Activated CD8-positive, alpha-beta memory T cell treated with anti-CD3 and anti-CD28 coated beads, Interleukin-2, amount 50 U/mL, for 1 hour (primary cell): ENCODE data around the gene TMEM161B.
"Not testable (repeated sequence)": the region's sequence is repeated elsewhere in the genome, so short reads cannot be mapped to it uniquely, and the experiment has no call there.

Experiments
- DNase-seq: peaks from one replicate; pipeline ENCODE4 v3.0.0-alpha.2; 2020; ENCODE audit errors: extremely low read depth

TMEM161B gene

GRCh38 chr5:88248743-88249540 lies 19.7 kb downstream of the TMEM161B start:
- no peak for DNase-seq

- DNase-seq: no peak
Observed at GRCh38 chr5:88248094-88248493, 20.6 kb downstream of the TMEM161B start.

DNA sequence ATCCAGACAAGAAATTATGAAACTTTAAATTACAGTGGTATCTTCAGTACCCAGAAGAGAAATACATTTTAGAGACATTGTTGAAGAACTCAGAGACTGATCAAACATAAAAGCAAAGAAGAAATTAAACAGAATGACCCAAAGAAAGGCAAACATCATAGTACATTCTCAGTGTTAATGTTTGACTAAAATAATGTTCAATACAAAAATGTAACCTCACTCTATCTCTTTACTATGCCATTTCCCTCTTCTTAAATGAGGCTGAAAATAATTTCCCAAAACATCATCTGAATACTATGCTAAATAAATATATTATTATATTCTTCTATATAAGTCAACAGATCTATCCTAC lies 22.8 kb downstream of the TMEM161B start:
- DNase-seq: no peak

- DNase-seq: no peak
Observed at GRCh38 chr5:88245241-88245892, 23.3 kb downstream of the TMEM161B start.

DNA sequence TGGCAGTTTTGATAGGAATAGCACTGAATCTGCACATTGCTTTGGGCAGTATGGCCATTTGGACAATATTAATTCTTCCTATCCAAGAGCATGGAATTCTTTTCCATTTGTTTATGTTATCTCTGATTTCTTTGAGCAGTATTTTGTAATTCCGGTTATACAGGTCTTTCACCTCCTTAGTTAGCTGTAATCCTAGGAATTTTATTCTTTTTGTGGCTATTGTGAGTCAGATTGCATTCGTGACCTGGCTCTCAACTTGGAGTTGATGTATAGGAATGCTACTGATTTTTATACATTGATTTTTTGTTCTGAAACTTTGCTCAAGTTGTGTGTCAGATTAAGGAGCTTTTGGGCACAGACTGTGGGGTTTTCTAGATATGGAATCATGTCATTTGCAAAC lies 24.0 kb downstream of the TMEM161B start:
- DNase-seq: no peak

DNA sequence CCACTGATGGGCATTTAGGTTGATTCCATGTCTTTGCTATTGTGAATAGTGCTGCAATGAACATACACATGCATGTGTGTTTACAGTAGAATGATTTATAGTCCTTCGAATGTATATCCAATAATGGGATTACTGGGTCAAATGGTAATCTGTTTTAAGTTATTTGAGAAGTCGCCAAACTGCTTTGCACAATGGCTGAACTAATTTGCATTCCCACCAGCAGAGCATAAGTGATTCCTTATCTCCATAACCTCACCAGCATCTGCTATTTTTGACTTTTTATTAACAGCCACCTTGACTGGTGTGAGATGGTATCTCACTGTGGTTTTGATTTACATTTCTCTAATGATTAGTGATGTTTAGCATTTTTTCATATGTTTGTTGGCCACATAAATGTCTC lies 25.2 kb downstream of the TMEM161B start:
- not testable (repeated sequence) for DNase-seq

GRCh38 chr5:88238732-88239131 lies 29.9 kb downstream of the TMEM161B start:
- no peak for DNase-seq

- no peak for DNase-seq
Observed at GRCh38 chr5:88236866-88237642, 31.6 kb downstream of the TMEM161B start.

DNA sequence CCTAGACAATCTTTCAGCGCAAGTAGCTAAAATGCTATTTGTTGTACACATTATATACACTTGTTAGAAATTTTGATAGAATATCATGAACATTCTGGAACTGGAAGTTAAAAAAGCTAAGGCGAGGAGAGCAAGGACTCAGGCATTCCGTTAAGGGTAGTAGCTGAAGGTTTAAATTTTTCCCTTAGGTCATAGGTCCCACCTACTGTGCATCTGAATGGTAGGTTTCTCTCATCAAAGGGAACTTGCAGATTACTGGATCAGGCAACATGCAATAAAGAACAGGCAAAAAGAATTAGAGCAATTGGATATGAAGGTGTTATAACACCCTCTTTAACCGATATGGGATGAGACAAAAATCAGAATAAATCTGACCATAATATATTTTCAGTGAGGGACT lies 32.8 kb downstream of the TMEM161B start:
- DNase-seq: no peak

DNA sequence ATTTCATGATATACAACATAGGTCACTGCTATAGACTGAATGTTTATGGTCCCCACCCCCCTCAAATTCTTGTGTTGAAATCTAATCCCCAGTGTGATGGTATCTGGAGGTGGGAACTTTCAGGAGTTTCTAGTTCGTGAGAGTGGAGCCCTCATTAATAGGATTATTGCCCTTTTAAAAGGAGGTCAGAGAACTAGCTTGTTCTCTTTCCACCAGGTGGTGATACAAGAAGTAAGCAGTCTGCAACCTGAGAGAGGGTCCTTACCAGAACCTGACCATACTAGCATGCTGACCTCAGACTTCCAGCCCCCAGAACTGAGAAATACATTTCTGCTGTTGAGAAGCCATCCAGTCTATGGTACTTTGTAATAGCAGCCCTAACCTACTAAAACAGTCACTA lies 33.3 kb downstream of the TMEM161B start:
- no peak for DNase-seq

DNA sequence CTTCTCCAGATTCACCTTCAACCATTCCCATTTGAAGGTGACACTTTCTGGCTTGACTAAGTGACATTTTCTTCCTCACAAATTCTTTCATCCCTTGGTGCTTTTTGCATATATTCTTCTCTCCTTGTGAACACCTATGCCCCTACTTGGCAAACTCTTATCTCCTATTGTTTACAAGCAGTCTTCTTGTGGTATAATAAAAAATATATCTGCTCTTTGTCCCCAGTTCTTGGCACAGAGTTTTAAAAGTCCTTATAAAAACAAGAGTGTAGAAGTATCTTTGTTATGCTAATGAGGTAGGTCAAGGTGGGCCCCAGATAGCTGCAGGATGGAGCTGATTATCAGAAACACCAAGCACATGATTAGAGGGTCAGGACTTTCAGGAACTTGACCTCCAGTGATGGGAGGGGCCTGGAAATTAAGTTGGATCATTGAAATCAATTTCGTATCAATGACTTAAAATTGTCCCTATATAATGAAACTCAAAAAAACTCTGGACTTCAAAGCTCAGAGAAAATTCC lies 38.0 kb downstream of the TMEM161B start:
- no peak for DNase-seq

- DNase-seq: no peak
Observed at GRCh38 chr5:88226881-88227450, 41.7 kb downstream of the TMEM161B start.

DNA sequence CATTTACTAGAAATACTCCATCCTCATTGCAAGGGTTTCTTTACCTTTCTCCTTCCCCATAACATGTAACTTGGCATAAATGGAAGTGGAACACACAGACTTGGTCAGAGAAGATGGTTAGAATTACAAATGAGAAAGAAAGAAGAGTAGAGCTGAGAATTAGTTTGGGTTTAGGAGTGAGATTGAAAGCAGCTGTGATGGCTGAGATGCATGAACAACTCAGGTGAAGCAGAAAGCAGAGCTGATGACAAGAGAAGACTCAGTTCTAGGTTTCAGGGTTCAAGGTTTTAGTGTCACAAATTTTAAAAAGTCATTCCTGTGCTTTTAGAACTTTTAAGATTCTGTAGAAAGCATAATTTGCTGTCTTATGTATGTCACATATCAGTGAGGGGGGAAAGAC lies 54.0 kb downstream of the TMEM161B start:
- no peak for DNase-seq

- DNase-seq: no peak
Observed at GRCh38 chr5:88207575-88207974, 61.1 kb downstream of the TMEM161B start.

- DNase-seq: no peak
Observed at GRCh38 chr5:88203981-88204750, 64.5 kb downstream of the TMEM161B start.

GRCh38 chr5:88195636-88196035 lies 73.0 kb downstream of the TMEM161B start:
- DNase-seq: no peak

GRCh38 chr5:88193896-88194295 lies 74.7 kb downstream of the TMEM161B start:
- no peak for DNase-seq

DNA sequence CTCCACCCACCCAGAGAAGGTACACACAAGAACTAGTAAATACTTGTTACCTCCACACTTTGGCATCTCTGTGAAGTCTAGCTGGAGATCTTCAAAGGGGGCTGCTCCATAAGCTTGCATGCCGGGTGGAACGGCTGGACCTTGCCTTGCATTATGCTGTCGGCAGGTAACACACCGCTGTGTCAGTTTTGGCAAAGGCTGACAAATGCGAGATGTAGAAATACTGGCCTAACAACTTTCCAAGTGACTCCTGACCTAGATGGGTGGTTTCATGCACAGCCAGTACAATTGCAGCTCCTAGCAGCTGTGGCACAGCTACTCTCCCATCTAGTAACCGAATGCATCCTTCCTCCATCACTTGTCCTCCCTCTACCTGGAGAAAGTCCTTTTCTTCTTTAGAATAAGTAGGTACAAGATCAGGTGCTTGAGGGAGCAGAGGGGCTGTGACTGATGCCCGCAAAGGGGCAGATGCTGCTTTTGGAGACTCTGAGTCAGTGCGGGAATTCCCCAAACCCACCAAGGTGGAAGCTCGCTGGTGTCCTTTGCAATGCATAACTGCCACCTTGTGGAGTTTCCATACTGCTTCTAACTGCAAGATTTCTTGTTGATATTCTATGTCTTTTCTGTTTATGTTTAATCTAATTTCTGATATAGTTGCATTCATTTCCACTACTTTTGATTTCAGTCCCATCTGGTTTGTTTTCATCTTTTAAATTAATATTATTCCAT lies 78.4 kb downstream of the TMEM161B start:
- no peak for DNase-seq

DNA sequence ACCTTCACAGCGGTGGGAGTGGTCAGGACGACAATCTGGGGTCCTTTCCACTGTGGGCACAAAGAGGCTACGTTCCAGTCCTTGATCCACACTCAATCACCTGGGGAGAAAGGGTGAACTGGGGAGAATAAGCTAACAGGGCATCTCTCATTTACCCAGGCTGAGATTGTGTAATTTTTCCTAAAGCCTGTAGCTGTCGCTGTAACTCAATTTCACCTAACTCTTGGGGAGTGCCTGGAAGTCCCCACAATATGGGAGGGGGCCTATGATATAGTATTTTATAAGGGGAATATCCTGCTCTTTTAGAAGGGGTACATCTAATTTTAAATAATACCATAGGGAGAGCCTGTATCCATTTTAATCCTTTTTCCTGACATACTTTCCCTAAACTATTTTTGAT lies 79.2 kb downstream of the TMEM161B start:
- DNase-seq: not testable (repeated sequence)

DNA sequence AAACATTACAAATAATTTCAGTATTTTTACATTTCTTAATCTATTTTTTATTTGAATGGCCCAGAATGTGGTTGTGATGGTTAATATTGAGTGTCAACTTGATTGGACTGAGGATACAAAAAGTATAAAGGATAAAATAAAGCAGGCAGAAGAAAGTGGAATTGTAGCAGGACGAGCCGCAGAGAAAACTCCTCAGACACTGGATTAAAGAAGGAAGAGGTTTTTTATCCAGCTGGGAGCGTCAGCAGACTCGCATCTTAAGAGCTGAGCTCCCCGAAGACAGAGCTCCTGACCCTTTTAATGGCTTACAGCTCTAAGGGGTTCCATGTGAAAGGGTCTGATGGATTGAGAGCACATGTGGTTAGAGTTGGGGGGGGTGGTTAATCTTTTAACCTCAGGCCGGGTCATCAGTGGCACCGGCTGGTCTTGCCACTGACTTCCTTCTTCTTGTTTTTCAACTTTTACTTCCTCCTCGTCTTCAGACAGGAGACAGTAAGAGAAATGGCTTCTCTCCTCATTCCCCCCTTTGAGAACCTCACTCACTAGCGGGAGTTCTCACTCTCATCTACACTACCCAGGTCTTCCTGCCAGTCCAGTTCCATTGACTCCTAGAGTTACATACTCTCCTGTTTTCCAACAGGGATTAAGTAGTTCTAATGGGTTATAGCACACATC lies 80.0 kb downstream of the TMEM161B start:
- DNase-seq: no peak
